Natural killer cell treated with Interleukin-12 subunit alpha and Interleukin-12 subunit beta and Interleukin-15 and Interleukin-18, amount 100 ng/mL, for 72 hours (primary cell): ENCODE results near the gene SIPA1L2. TPM values are rescaled to one million over a fixed set of nuclear protein-coding genes. Genes with fewer than 3 reads are reported as not detected.
A peak's percentile ranks its signal among the peaks of the same experiment; 100 is the strongest.

ENCODE experiments used
- ATAC-seq, 2 donors: fragments of 150-1000 bp; cut with Tn5 transposase in 1 of 2; sonication (Bioruptor Pico), chemical (Tn5 transposase) in 1 of 2; 2 replicates each; pipeline ENCODE4 v1.10.0; 2021
- DNase-seq: peaks from one replicate; pipeline ENCODE4 v3.0.0; 2022; ENCODE audit warnings: low spot score
- H3K27ac Mint-ChIP-seq, 2 donors: 1 replicate in 1 of 2; 2 replicates in 1 of 2; pipeline ENCODE4 v1.8.0; 2022; ENCODE audit warnings: mixed read lengths in 2 of 2, mild to moderate bottlenecking in 1 of 2, moderate library complexity in 1 of 2
- H3K27me3 Mint-ChIP-seq, 2 donors: 1 replicate in 1 of 2; 2 replicates in 1 of 2; pipeline ENCODE4 v1.8.0; 2022; ENCODE audit warnings: mixed read lengths in 2 of 2
- H3K36me3 Mint-ChIP-seq: one replicate; pipeline ENCODE4 v1.8.0; 2022; ENCODE audit warnings: mixed read lengths
- H3K4me1 Mint-ChIP-seq, 2 donors: 1 replicate in 1 of 2; 2 replicates in 1 of 2; pipeline ENCODE4 v1.8.0; 2022; ENCODE audit warnings: low read depth in 2 of 2, mixed read lengths in 2 of 2, mild to moderate bottlenecking in 1 of 2
- H3K4me3 Mint-ChIP-seq: one replicate; pipeline ENCODE4 v1.8.0; 2022; ENCODE audit warnings: mixed read lengths
- H3K9me3 Mint-ChIP-seq: 2 replicates; pipeline ENCODE4 v1.8.0; 2022; ENCODE audit warnings: mixed read lengths
- total RNA-seq, 2 donors: library from RNA; stranded (reverse); gene quantifications; one replicate each; pipeline ENCODE4 v1.2.3, GENCODE V29; 2022

SIPA1L2 gene, protein sequence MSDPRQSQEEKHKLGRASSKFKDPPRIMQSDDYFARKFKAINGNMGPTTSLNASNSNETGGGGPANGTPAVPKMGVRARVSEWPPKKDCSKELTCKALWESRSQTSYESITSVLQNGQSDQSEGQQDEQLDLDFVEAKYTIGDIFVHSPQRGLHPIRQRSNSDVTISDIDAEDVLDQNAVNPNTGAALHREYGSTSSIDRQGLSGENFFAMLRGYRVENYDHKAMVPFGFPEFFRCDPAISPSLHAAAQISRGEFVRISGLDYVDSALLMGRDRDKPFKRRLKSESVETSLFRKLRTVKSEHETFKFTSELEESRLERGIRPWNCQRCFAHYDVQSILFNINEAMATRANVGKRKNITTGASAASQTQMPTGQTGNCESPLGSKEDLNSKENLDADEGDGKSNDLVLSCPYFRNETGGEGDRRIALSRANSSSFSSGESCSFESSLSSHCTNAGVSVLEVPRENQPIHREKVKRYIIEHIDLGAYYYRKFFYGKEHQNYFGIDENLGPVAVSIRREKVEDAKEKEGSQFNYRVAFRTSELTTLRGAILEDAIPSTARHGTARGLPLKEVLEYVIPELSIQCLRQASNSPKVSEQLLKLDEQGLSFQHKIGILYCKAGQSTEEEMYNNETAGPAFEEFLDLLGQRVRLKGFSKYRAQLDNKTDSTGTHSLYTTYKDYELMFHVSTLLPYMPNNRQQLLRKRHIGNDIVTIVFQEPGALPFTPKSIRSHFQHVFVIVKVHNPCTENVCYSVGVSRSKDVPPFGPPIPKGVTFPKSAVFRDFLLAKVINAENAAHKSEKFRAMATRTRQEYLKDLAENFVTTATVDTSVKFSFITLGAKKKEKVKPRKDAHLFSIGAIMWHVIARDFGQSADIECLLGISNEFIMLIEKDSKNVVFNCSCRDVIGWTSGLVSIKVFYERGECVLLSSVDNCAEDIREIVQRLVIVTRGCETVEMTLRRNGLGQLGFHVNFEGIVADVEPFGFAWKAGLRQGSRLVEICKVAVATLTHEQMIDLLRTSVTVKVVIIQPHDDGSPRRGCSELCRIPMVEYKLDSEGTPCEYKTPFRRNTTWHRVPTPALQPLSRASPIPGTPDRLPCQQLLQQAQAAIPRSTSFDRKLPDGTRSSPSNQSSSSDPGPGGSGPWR (N-terminal part only)
- 1 to 10 TPM; 2.4 to 3.7 TPM for total RNA-seq

DNA sequence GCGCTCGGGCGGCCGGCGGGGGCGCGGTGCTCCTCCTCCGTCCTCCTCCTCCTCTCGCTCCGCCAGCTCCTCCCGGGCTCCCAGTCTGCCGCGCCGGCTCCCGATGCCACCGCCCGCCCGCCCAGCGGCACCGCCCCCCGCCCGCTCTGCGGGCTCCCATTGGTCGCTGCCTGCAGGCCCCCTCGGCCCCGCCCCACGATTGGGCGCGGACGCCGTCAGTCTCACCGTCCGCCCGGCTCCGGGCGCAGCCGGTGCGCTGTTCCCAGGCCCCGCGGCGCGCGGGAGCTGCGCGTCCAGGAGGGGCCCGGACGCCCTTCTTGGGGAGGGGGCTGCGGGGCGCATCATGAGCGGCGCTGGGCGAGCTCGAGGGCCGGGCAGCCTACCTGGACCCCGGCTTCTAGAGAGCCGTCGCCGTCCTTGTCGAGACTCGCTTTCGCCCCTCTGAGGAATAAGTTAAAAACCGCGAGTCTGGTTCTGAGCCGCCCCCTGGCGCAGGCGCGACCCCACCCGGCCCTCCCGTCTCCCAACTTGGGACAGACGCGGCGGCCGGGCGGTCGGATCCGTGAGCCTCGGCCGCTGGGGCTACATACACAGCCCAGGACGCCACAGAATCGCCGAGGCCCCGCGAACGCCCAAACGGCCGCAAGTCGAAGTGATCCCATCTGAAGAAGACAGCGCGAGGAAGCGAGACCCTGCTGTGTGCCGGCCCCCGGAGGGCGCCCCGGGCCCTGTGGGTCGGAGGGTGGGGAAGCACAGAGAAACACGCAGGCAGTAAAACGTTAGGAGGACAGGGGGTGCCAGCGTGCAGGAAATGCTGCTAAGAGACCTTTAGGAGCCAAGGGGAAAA, at the start of gene SIPA1L2:
Gene SIPA1L2, minus strand, starts transcription at position 87 of the 847 bp plus-strand sequence. CDS start 114,794 bp downstream, outside the sequence.
- ATAC-seq (peak; percentile 99), DNase-seq (peak; percentile 92)
- Mint-ChIP-seq H3K36me3 (no peaks in the 10 kb centered on the region), H3K27ac (no peak within 1 kb of the TSS), H3K4me1 (peaks cover 11 to 12% of the 10 kb centered on the region in 2 donors), H3K27me3 (peaks cover 50 to 64% of the 10 kb centered on the region in 2 donors), H3K4me3 (peak within 1 kb of the TSS; percentile 85), H3K9me3 (no peaks in the 10 kb centered on the region)

- Mint-ChIP-seq H3K4me3 (no peak overlapping the region), H3K4me1 (no peaks in the 10 kb centered on the region), H3K27ac (no peak overlapping the region), H3K36me3 (no peaks in the 10 kb centered on the region), H3K27me3 (peaks cover 10 to 23% of the 10 kb centered on the region in 2 donors), H3K9me3 (no peaks in the 10 kb centered on the region)
- no peak for ATAC-seq
- no peak for DNase-seq
Observed at GRCh38 chr1:232678185-232678886, 48.4 kb upstream of the SIPA1L2 start.

DNA sequence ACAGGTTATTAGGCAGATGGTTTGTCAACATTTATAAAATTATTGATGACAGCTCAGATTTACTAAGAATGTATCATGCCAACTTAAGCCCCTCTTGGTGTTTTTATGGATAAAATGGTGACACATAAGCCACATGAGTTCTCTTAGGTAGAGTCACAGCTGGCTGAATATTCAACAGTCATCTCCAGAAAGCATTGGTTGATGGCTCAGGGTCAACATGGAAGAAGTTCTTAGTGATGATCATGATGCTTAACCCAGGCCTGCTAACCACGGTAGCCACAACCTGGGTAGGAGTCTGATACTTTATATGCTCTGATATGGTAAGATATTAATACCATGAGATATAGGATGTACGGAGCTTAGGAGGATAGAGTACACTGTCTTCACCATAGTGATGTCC, 46.4 kb upstream of the SIPA1L2 start:
- H3K9me3 Mint-ChIP-seq: no peaks in the 10 kb centered on the region
- peak in 1 of 2 donors; percentile 24 for ATAC-seq

DNA sequence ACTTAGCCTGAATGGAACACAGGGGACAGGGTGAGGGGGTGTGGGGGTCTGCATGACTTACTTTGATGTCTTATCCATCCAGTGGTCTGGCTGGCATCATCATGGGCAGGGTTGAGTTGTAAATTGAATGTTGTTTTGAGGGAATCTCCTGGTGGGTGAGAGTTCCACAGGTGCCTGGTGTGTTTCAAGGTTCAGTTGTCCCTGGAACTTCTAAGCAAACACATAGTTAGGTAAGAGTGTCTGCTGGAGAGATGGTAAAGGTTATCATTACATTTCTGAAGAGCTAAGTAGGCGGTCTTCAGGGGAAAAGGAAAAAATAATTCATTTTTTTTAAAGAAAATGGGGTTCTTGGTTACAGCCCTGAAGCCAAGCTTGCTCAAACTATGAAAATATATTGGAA, 46.0 kb upstream of the SIPA1L2 start:
- no peaks in the 10 kb centered on the region for H3K9me3 Mint-ChIP-seq
- peaks cover 11 to 23% of the 10 kb centered on the region in 2 donors for H3K27me3 Mint-ChIP-seq
- no peaks in the 10 kb centered on the region for H3K4me1 Mint-ChIP-seq

More for the DNA sequence above, 46.4 kb upstream of the SIPA1L2 start:
- Mint-ChIP-seq H3K36me3 (no peaks in the 10 kb centered on the region), H3K4me1 (no peaks in the 10 kb centered on the region), H3K27me3 (peaks cover 11 to 23% of the 10 kb centered on the region in 2 donors), H3K4me3 (no peak overlapping the region), H3K27ac (no peak overlapping the region)
- no peak for DNase-seq

GRCh38 chr1:232675260-232675659, 45.3 kb upstream of the SIPA1L2 start:
- Mint-ChIP-seq H3K4me1 (no peaks in the 10 kb centered on the region), H3K4me3 (no peak overlapping the region), H3K27me3 (peaks cover 12 to 24% of the 10 kb centered on the region in 2 donors), H3K36me3 (no peaks in the 10 kb centered on the region), H3K9me3 (no peaks in the 10 kb centered on the region), H3K27ac (no peak overlapping the region)
- no peak for ATAC-seq
- no peak for DNase-seq

More for the DNA sequence above, 46.0 kb upstream of the SIPA1L2 start:
- H3K27ac Mint-ChIP-seq: no peak overlapping the region
- H3K36me3 Mint-ChIP-seq: no peaks in the 10 kb centered on the region
- DNase-seq (no peak), ATAC-seq (no peak)
- no peak overlapping the region for H3K4me3 Mint-ChIP-seq

- no peak for ATAC-seq
- Mint-ChIP-seq H3K27ac (no peak overlapping the region), H3K27me3 (peaks cover 16 to 26% of the 10 kb centered on the region in 2 donors), H3K4me1 (no peaks in the 10 kb centered on the region), H3K36me3 (no peaks in the 10 kb centered on the region), H3K9me3 (no peaks in the 10 kb centered on the region), H3K4me3 (no peak overlapping the region)
- no peak for DNase-seq
Observed at GRCh38 chr1:232673256-232673655, 43.3 kb upstream of the SIPA1L2 start.

DNA sequence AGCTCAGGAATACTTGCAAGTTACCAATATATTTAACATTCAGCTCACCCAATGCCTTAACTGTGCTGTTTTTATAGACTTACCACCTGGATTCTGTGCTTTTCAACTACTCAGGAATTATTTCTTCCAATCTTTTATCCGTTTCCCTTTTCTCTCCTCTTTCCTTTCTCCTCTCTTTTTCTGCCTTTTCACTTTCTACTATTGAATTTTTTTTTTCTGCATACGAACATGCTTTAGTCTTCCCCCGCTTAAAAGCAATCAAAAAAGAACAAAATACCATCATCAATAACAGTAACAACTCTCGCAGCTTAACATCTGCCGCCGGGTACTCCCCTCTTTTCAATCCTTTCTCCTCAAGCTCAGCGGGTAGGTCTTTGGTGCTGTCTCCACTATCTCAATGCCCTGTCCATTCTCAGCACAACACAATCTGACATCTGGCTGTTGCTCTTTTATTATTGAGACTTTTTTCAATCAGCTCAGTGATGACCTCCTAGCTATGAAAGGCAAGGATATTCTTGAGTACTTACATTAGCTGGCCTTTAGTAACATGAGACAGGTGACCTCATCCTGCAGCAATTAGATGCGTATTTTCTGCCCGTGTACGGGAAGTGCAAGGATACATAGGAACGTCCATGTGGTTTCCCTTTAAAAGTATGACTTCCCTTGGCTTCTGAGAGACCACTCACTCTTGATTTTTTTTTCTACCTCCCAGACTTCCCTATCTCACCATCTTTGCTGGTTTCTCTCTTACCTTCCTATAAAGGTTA, 40.2 kb upstream of the SIPA1L2 start:
- DNase-seq: no peak
- no peaks in the 10 kb centered on the region for H3K9me3 Mint-ChIP-seq
- H3K4me3 Mint-ChIP-seq: no peak overlapping the region
- no peak for ATAC-seq
- no peak overlapping the region for H3K27ac Mint-ChIP-seq
- H3K36me3 Mint-ChIP-seq: no peaks in the 10 kb centered on the region
- H3K4me1 Mint-ChIP-seq: peaks cover 4 to 7% of the 10 kb centered on the region in 2 donors
- peaks cover 13 to 20% of the 10 kb centered on the region in 2 donors for H3K27me3 Mint-ChIP-seq

- DNase-seq (no peak), ATAC-seq (no peak)
- Mint-ChIP-seq H3K36me3 (no peaks in the 10 kb centered on the region), H3K27ac (no peak overlapping the region), H3K27me3 (peaks cover 10 to 15% of the 10 kb centered on the region in 2 donors), H3K4me1 (peaks cover 4 to 7% of the 10 kb centered on the region in 2 donors), H3K4me3 (no peak overlapping the region), H3K9me3 (no peaks in the 10 kb centered on the region)
Observed at GRCh38 chr1:232667778-232668165, 37.8 kb upstream of the SIPA1L2 start.

- Mint-ChIP-seq H3K27me3 (peaks cover 10 to 20% of the 10 kb centered on the region in 2 donors), H3K36me3 (no peaks in the 10 kb centered on the region), H3K4me3 (no peak overlapping the region), H3K9me3 (no peaks in the 10 kb centered on the region), H3K27ac (no peak overlapping the region), H3K4me1 (peaks cover 4 to 7% of the 10 kb centered on the region in 2 donors)
- ATAC-seq (no peak), DNase-seq (no peak)
Observed at GRCh38 chr1:232667094-232667777, 37.3 kb upstream of the SIPA1L2 start.

DNA sequence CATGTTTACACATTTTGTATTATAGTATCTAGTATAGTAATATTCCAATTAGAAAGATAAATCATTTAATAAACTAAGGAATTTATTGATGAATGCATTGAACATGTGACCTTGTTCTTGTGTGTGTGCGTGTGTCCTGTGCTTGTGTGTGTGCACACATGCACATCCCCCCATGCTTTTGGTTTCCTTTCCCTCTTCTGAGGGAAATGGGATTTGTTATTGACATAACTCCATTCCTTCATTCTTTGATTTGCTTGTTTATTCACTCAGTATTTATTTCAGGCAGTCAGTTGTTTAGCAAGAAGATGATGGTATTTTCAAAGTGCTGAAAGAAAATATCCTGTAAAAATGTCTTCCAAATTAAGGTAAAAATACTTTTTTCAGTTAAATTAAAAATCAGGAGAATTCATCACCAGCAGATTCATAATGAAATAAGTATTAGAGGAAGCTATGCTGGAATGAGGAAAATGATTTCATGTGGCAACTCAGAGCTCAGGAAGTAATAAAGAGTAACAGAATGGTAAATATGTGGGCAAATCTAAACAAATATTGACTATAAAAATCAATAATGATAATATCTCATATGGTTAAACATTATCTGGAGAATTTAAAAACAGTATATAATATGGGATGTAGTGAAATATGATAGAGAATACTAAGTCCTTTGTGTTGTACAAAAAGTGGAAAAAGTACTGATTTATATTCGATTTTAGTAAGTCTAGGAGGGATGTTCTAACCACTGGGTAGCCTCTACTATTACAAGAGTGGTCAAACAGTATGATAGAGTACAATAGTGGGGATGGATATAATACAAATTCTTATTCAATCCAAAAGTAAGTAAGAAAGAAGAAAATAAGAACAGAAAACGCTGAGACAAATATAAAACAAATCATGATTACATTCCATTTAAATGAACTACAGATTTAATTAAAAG, 35.2 kb upstream of the SIPA1L2 start:
- Mint-ChIP-seq H3K4me3 (no peak overlapping the region), H3K27me3 (peaks cover 4 to 29% of the 10 kb centered on the region in 2 donors), H3K36me3 (no peaks in the 10 kb centered on the region), H3K9me3 (no peaks in the 10 kb centered on the region), H3K27ac (no peak overlapping the region), H3K4me1 (peaks cover 4 to 7% of the 10 kb centered on the region in 2 donors)
- no peak for ATAC-seq
- DNase-seq: no peak

DNA sequence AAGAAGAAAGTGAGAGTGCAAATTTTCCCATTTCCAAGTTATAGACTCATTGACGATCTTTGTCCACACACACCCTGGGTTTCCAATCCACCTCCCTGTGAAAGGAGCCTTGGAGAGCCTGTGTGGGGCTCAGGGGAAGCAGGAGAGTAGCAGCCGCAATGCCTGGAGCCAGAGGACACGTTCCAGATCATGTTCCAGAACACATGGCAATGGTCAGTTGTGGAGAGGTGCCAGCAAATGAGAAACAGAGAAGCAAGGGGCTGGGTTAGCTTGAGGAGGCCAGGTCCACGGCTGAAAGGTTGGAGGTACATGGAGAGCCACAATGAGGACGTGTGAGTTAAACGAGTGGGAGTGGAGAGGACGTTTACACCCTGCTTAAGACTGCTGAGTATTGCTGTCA, 33.0 kb upstream of the SIPA1L2 start:
- Mint-ChIP-seq H3K27me3 (peaks cover 4 to 40% of the 10 kb centered on the region in 2 donors), H3K27ac (no peak overlapping the region)

More for the DNA sequence above, 33.0 kb upstream of the SIPA1L2 start:
- H3K36me3 Mint-ChIP-seq: no peaks in the 10 kb centered on the region
- H3K9me3 Mint-ChIP-seq: no peaks in the 10 kb centered on the region
- H3K4me3 Mint-ChIP-seq: no peak overlapping the region
- peaks cover 4 to 7% of the 10 kb centered on the region in 2 donors for H3K4me1 Mint-ChIP-seq
- no peak for ATAC-seq
- DNase-seq: no peak
